ENCODE data around the gene ARHGAP22. TPM values are rescaled to one million over a fixed set of nuclear protein-coding genes. Genes with fewer than 3 reads are reported as not detected.

Gene ARHGAP22
- total RNA-seq, 1 experiment from 2014 or later: 9.9 TPM

DNA sequence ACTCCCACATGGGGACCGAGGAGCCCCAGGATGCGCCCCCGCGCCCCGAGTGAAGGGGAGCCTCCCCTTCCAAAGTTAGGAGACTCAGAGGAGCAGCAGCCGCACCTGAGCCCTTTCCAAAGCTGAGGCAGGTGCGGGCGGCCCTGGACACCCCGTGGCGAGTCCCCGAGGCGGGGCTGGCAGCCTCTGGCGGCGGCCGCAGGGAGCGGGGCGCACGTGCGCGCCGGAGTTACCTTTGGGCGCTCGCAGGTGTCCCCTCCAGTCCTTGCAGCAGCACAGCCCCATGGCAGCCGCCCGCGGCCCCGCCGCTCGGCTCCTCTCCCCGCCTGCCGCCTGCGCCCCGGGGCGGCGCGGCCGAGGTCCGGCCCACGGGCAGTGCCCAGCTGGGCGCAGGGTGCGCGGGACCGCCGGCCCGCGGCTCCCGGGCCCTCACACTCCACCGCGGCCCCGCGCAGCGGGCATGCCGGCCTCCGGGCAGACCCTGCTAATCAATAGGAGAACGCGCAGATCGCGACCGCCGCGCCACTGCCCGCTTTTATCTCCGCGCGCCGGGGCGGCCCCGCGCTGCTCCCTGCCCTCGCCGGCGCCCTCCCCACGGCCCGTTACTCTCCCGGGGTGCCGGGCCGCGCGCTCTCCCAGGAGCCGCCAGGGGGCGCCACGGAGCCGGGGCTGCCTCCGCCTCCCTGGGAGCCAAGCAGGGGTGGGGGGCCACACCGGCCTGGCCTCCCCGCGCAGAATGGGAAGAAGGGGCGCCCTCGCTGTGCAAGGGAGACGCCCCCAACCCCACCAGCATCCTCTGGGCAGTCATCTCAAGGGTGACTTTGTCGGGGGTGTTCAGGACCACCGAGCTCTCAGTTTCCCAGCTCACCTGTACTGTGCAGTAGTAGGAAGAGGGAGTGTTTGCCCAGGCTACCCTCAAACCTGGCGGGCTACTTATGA lies 80.8 kb downstream of the ARHGAP22 start:
- Histone ChIP-seq H3K27me3 (ENCODE audit: insufficient read depth, low read length) (no peaks in the 10 kb centered on the region), H2AFZ (ENCODE audit: low read depth, low read length, poor library complexity, severe bottlenecking) (peak overlapping the region; percentile 4), H3K9me2 (ENCODE audit: insufficient read depth) (no peaks in the 10 kb centered on the region), H3K9ac (ENCODE audit: low read length) (peak overlapping the region; percentile 65), H3K4me1 (ENCODE audit: control insufficient read depth in 1 of 2, insufficient read depth in 2 of 2, low read length in 2 of 2) (peaks cover 6 to 10% of the 10 kb centered on the region in 2 experiments; a peak in 3 of 4 replicates), H3K4me3 (replicated peaks in 1 of 2; ENCODE audit: low read depth in 1 of 2, low read length in 2 of 2) (peak overlapping the region; percentile 54 to 70), H3K27ac (ENCODE audit: low read depth, low read length) (peak overlapping the region; percentile 60), H3K4me2 (ENCODE audit: low read length) (peak overlapping the region; percentile 92), H3K9me3 (ENCODE audit: control insufficient read depth in 1 of 2, insufficient read depth in 1 of 2, low read depth in 1 of 2, low read length in 2 of 2) (no peaks in the 10 kb centered on the region), H4K20me1 (ENCODE audit: insufficient read depth) (no peaks in the 10 kb centered on the region), H3K79me2 (ENCODE audit: insufficient read depth, low read length) (no peaks in the 10 kb centered on the region), H3K36me3 (ENCODE audit: control insufficient read depth in 1 of 2, insufficient read depth in 2 of 2, low read length in 2 of 2) (no peaks in the 10 kb centered on the region)
- DNase-seq (ENCODE audit: low read depth, low spot score) (no peak), ATAC-seq (peak; percentile 79)
- intact Hi-C loops (cut with micrococcal nuclease): no loop called here
- ChIA-PET POLR2A (no interaction called here), RAD21 (ENCODE audit: low non-redundant PET in 1 of 2, low total read pairs in 2 of 2, uncharacterized antibody in 2 of 2, unreplicated experiment in 2 of 2) (no interaction called here), CTCF (interaction anchor here (1.1 to 2.6 kb wide), 4 partner anchors 10 to 132 kb away, joined by 3 to 15 read pairs (median 8); no protein-coding TSS in a partner anchor)
- BruUV-seq (replicated peaks): no TSS peak
- TF ChIP-seq ELF1 (IDR thresholded peaks at IDR 0.05; ENCODE audit: borderline replicate concordance, low read depth) (no peak), CBX3 (IDR thresholded peaks at IDR 0.05; ENCODE audit: low read depth) (0 out of 2 replicates have a peak, but pooled peaks have one; percentile 7), TCF7L2 (IDR thresholded peaks at IDR 0.05; ENCODE audit: borderline replicate concordance, extremely low read depth, insufficient read depth, insufficient read length) (peak; percentile 67), POLR2A (IDR thresholded peaks at IDR 0.05; ENCODE audit: borderline replicate concordance, extremely low read depth, insufficient read depth, insufficient read length) (peak; percentile 25), SIN3A (IDR thresholded peaks at IDR 0.05; ENCODE audit: low read depth) (no peak), EZH2phosphoT487 (IDR thresholded peaks at IDR 0.05; ENCODE audit: borderline replicate concordance) (no peak), RAD21 (IDR thresholded peaks at IDR 0.05; ENCODE audit: low read depth) (peak; percentile 29; the same call in 1 of the 2 replicates), EZH2 (IDR thresholded peaks at IDR 0.05) (no peak), ATF3 (IDR thresholded peaks at IDR 0.05) (no peak), POLR2AphosphoS5 (IDR thresholded peaks at IDR 0.05; ENCODE audit: low read depth, low read length) (no peak), SRF (IDR thresholded peaks at IDR 0.05; ENCODE audit: low read depth) (no peak), CEBPB (IDR thresholded peaks at IDR 0.05; ENCODE audit: low read depth) (no peak), ZFX (IDR thresholded peaks at IDR 0.05) (peak; percentile 57; the same call in 1 of the 2 replicates), JUND (IDR thresholded peaks at IDR 0.05) (no peak), YY1 (IDR thresholded peaks at IDR 0.05; ENCODE audit: extremely low read depth, insufficient replicate concordance, low read depth, low read length) (no peak), ZNF274 (IDR thresholded peaks at IDR 0.05; ENCODE audit: low read depth, low read length) (no peak), FOSL1 (IDR thresholded peaks at IDR 0.05; ENCODE audit: low read depth) (no peak), EGR1 (IDR thresholded peaks at IDR 0.05; ENCODE audit: low read depth) (no peak), SP1 (IDR thresholded peaks at IDR 0.05; ENCODE audit: low read depth) (no peak)
- TF ChIP-seq, protein P1, sequence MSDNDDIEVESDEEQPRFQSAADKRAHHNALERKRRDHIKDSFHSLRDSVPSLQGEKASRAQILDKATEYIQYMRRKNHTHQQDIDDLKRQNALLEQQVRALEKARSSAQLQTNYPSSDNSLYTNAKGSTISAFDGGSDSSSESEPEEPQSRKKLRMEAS (IDR thresholded peaks at IDR 0.05): peak; percentile 47
- TF ChIP-seq, protein P2, sequence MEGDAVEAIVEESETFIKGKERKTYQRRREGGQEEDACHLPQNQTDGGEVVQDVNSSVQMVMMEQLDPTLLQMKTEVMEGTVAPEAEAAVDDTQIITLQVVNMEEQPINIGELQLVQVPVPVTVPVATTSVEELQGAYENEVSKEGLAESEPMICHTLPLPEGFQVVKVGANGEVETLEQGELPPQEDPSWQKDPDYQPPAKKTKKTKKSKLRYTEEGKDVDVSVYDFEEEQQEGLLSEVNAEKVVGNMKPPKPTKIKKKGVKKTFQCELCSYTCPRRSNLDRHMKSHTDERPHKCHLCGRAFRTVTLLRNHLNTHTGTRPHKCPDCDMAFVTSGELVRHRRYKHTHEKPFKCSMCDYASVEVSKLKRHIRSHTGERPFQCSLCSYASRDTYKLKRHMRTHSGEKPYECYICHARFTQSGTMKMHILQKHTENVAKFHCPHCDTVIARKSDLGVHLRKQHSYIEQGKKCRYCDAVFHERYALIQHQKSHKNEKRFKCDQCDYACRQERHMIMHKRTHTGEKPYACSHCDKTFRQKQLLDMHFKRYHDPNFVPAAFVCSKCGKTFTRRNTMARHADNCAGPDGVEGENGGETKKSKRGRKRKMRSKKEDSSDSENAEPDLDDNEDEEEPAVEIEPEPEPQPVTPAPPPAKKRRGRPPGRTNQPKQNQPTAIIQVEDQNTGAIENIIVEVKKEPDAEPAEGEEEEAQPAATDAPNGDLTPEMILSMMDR (IDR thresholded peaks at IDR 0.05 in 2 of 3, conservative IDR thresholded peaks at IDR 0.05 in 1 of 3; ENCODE audit: borderline replicate concordance in 1 of 3, insufficient read depth in 1 of 3, low read depth in 2 of 3, low read length in 2 of 3): peak; percentile 39 to 81 (median 74); a peak in 5 of 6 replicates
- TF ChIP-seq, protein P3, sequence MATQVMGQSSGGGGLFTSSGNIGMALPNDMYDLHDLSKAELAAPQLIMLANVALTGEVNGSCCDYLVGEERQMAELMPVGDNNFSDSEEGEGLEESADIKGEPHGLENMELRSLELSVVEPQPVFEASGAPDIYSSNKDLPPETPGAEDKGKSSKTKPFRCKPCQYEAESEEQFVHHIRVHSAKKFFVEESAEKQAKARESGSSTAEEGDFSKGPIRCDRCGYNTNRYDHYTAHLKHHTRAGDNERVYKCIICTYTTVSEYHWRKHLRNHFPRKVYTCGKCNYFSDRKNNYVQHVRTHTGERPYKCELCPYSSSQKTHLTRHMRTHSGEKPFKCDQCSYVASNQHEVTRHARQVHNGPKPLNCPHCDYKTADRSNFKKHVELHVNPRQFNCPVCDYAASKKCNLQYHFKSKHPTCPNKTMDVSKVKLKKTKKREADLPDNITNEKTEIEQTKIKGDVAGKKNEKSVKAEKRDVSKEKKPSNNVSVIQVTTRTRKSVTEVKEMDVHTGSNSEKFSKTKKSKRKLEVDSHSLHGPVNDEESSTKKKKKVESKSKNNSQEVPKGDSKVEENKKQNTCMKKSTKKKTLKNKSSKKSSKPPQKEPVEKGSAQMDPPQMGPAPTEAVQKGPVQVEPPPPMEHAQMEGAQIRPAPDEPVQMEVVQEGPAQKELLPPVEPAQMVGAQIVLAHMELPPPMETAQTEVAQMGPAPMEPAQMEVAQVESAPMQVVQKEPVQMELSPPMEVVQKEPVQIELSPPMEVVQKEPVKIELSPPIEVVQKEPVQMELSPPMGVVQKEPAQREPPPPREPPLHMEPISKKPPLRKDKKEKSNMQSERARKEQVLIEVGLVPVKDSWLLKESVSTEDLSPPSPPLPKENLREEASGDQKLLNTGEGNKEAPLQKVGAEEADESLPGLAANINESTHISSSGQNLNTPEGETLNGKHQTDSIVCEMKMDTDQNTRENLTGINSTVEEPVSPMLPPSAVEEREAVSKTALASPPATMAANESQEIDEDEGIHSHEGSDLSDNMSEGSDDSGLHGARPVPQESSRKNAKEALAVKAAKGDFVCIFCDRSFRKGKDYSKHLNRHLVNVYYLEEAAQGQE (IDR thresholded peaks at IDR 0.05; ENCODE audit: low read depth): no peak

Data from HCT116 (cell line).